Activated CD4-positive, alpha-beta T cell treated with anti-CD3 and anti-CD28 coated beads, Interleukin-2, amount 10 ng/mL, durations not matched to agents 7 days and 5 days (primary cell): ENCODE results near the gene EVA1C. TPM values are rescaled to one million over a fixed set of nuclear protein-coding genes. Genes with fewer than 3 reads are reported as not detected.
"Not testable (repeated sequence)": the region's sequence is repeated elsewhere in the genome, so short reads cannot be mapped to it uniquely, and the experiment has no call there.

Source experiments
- CTCF ChIA-PET: fragments of 350-600 bp; sonication (Branson Sonifier 250); formaldehyde crosslinking; loops from one replicate; lab custom pipeline; 2021; ENCODE audit warnings: antibody characterized with exemption; lab: Charles Lee
- POLR2A ChIA-PET: fragments of 350-600 bp; sonication (Branson Sonifier 250); formaldehyde crosslinking; loops from one replicate; lab custom pipeline; 2021; ENCODE audit warnings: antibody characterized with exemption; lab: Charles Lee
- DNase-seq: peaks from one replicate; pipeline ENCODE4 v3.0.0-alpha.2; 2020
- H3K27ac Mint-ChIP-seq: one replicate; pipeline ENCODE4 v1.8.0; 2021; ENCODE audit warnings: mild to moderate bottlenecking, moderate library complexity, mixed read lengths
- H3K27me3 Mint-ChIP-seq: one replicate; pipeline ENCODE4 v1.8.0; 2021; ENCODE audit warnings: mixed read lengths
- H3K36me3 Mint-ChIP-seq: one replicate; pipeline ENCODE4 v1.8.0; 2021; ENCODE audit warnings: low read depth, mixed read lengths
- H3K4me1 Mint-ChIP-seq: one replicate; pipeline ENCODE4 v1.8.0; 2021; ENCODE audit warnings: mixed read lengths
- H3K4me3 Mint-ChIP-seq: one replicate; pipeline ENCODE4 v1.8.0; 2021; ENCODE audit warnings: mild to moderate bottlenecking, moderate library complexity, mixed read lengths
- H3K9me3 Mint-ChIP-seq: one replicate; pipeline ENCODE4 v1.8.0; 2021; ENCODE audit warnings: mixed read lengths
- total RNA-seq, 2 experiments: library from RNA; stranded (reverse); gene quantifications; one replicate each; pipeline ENCODE4 v1.2.3, GENCODE V29; 2021

Gene EVA1C
- total RNA-seq, 2 experiments from 2014 or later, result 4.8 to 5.4 TPM

GRCh38 chr21:32415451-32416398, 3.2 kb downstream of the EVA1C start:
- Mint-ChIP-seq H3K4me3 (no peak overlapping the region), H3K9me3 (no peaks in the 10 kb centered on the region), H3K27ac (no peak overlapping the region), H3K27me3 (no peaks in the 10 kb centered on the region), H3K36me3 (no peaks in the 10 kb centered on the region), H3K4me1 (peaks cover 27% of the 10 kb centered on the region)
- no peak for DNase-seq
- ChIA-PET POLR2A (no interaction called here), CTCF (no interaction called here)

GRCh38 chr21:32418146-32418545, 5.6 kb downstream of the EVA1C start:
- Mint-ChIP-seq H3K27ac (no peak overlapping the region), H3K9me3 (peaks cover 3% of the 10 kb centered on the region)

GRCh38 chr21:32422064-32422463, 9.6 kb downstream of the EVA1C start:
- Mint-ChIP-seq H3K4me3 (no peak overlapping the region), H3K36me3 (peaks cover 2% of the 10 kb centered on the region), H3K4me1 (no peaks in the 10 kb centered on the region), H3K27ac (no peak overlapping the region), H3K27me3 (no peaks in the 10 kb centered on the region), H3K9me3 (peaks cover 3% of the 10 kb centered on the region)
- POLR2A ChIA-PET, result no interaction called here
- CTCF ChIA-PET, result no interaction called here
- no peak for DNase-seq

More at GRCh38 chr21:32418146-32418545, 5.6 kb downstream of the EVA1C start:
- Mint-ChIP-seq H3K4me3 (no peak overlapping the region), H3K27me3 (no peaks in the 10 kb centered on the region), H3K36me3 (peaks cover 2% of the 10 kb centered on the region), H3K4me1 (peaks cover 13% of the 10 kb centered on the region)
- ChIA-PET POLR2A (no interaction called here), CTCF (interaction anchor here (1.0 kb wide), 1 partner anchor 11 kb away, joined by 3 read pairs; no protein-coding TSS in a partner anchor)
- no peak for DNase-seq

GRCh38 chr21:32423320-32424190, 11.0 kb downstream of the EVA1C start:
- ChIA-PET POLR2A (interaction anchor here (0.6 kb wide), 1 partner anchor 61 kb away, joined by 3 read pairs; no protein-coding TSS in a partner anchor), CTCF (interaction anchor here (0.6 kb wide), 1 partner anchor 49 kb away, joined by 4 read pairs; no protein-coding TSS in a partner anchor)
- Mint-ChIP-seq H3K27ac (no peak overlapping the region), H3K4me3 (no peak overlapping the region), H3K4me1 (no peaks in the 10 kb centered on the region), H3K9me3 (peaks cover 3% of the 10 kb centered on the region), H3K36me3 (peaks cover 2% of the 10 kb centered on the region), H3K27me3 (no peaks in the 10 kb centered on the region)
- no peak for DNase-seq

GRCh38 chr21:32424191-32424535, 11.7 kb downstream of the EVA1C start:
- ChIA-PET POLR2A (no interaction called here), CTCF (no interaction called here)
- H3K36me3 Mint-ChIP-seq, result peaks cover 2% of the 10 kb centered on the region
- H3K9me3 Mint-ChIP-seq, result peaks cover 3% of the 10 kb centered on the region
- H3K27ac Mint-ChIP-seq, result no peak overlapping the region
- no peak overlapping the region for H3K4me3 Mint-ChIP-seq
- no peaks in the 10 kb centered on the region for H3K4me1 Mint-ChIP-seq
- no peaks in the 10 kb centered on the region for H3K27me3 Mint-ChIP-seq
- DNase-seq, result no peak

- H3K36me3 Mint-ChIP-seq, result peaks cover 2% of the 10 kb centered on the region
- peaks cover 3% of the 10 kb centered on the region for H3K9me3 Mint-ChIP-seq
- DNase-seq, result no peak
- ChIA-PET CTCF (no interaction called here), POLR2A (no interaction called here)
- no peaks in the 10 kb centered on the region for H3K4me1 Mint-ChIP-seq
- H3K27ac Mint-ChIP-seq, result no peak overlapping the region
- no peaks in the 10 kb centered on the region for H3K27me3 Mint-ChIP-seq
- no peak overlapping the region for H3K4me3 Mint-ChIP-seq
Measured at GRCh38 chr21:32424674-32425073, 12.2 kb downstream of the EVA1C start.

- POLR2A ChIA-PET, result no interaction called here
- Mint-ChIP-seq H3K36me3 (peaks cover 4% of the 10 kb centered on the region), H3K27me3 (no peaks in the 10 kb centered on the region), H3K27ac (no peak overlapping the region), H3K4me3 (no peak overlapping the region), H3K9me3 (peaks cover 5% of the 10 kb centered on the region), H3K4me1 (no peaks in the 10 kb centered on the region)
- CTCF ChIA-PET, result interaction anchor here (1.1 to 1.2 kb wide), 2 partner anchors 20 to 175 kb away, joined by 4 read pairs; no protein-coding TSS in a partner anchor
- no peak for DNase-seq
Measured at GRCh38 chr21:32425628-32426027, 13.1 kb downstream of the EVA1C start.

- peaks cover 5% of the 10 kb centered on the region for H3K9me3 Mint-ChIP-seq
Measured at GRCh38 chr21:32426066-32426465, 13.6 kb downstream of the EVA1C start.

GRCh38 chr21:32426592-32427051, 14.1 kb downstream of the EVA1C start:
- H3K9me3 Mint-ChIP-seq, result peaks cover 5% of the 10 kb centered on the region
- no peak overlapping the region for H3K4me3 Mint-ChIP-seq
- H3K4me1 Mint-ChIP-seq, result no peaks in the 10 kb centered on the region
- H3K27me3 Mint-ChIP-seq, result no peaks in the 10 kb centered on the region
- no peak for DNase-seq
- peaks cover 4% of the 10 kb centered on the region for H3K36me3 Mint-ChIP-seq
- CTCF ChIA-PET, result interaction anchor here (1.2 kb wide), 1 partner anchor 174 kb away, joined by 4 read pairs; no protein-coding TSS in a partner anchor
- POLR2A ChIA-PET, result no interaction called here
- no peak overlapping the region for H3K27ac Mint-ChIP-seq

More at GRCh38 chr21:32426066-32426465, 13.6 kb downstream of the EVA1C start:
- CTCF ChIA-PET, result interaction anchor here (1.1 to 1.2 kb wide), 2 partner anchors 20 to 175 kb away, joined by 4 read pairs; no protein-coding TSS in a partner anchor
- Mint-ChIP-seq H3K4me1 (no peaks in the 10 kb centered on the region), H3K4me3 (no peak overlapping the region), H3K27me3 (no peaks in the 10 kb centered on the region), H3K27ac (no peak overlapping the region), H3K36me3 (peaks cover 4% of the 10 kb centered on the region)
- no peak for DNase-seq
- POLR2A ChIA-PET, result no interaction called here

- H3K36me3 Mint-ChIP-seq, result peaks cover 3% of the 10 kb centered on the region
- ChIA-PET CTCF (interaction anchor here (1.7 kb wide), 1 partner anchor 10 kb away, joined by 3 read pairs; no protein-coding TSS in a partner anchor), POLR2A (no interaction called here)
- no peak overlapping the region for H3K27ac Mint-ChIP-seq
- H3K4me3 Mint-ChIP-seq, result no peak overlapping the region
- DNase-seq, result no peak
- H3K27me3 Mint-ChIP-seq, result no peaks in the 10 kb centered on the region
- peaks cover 2% of the 10 kb centered on the region for H3K9me3 Mint-ChIP-seq
- H3K4me1 Mint-ChIP-seq, result no peaks in the 10 kb centered on the region
Measured at GRCh38 chr21:32427958-32428623, 15.6 kb downstream of the EVA1C start.

GRCh38 chr21:32432982-32433660, 20.6 kb downstream of the EVA1C start:
- CTCF ChIA-PET, H3K27ac Mint-ChIP-seq, H3K36me3 Mint-ChIP-seq, DNase-seq, POLR2A ChIA-PET, H3K27me3 Mint-ChIP-seq, H3K4me1 Mint-ChIP-seq, H3K9me3 Mint-ChIP-seq, H3K4me3 Mint-ChIP-seq: not testable (repeated sequence)
